ENCODE data around the gene ETV3. TPM values are rescaled to one million over a fixed set of nuclear protein-coding genes. Genes with fewer than 3 reads are reported as not detected.

Gene ETV3
- total RNA-seq, 1 donor, result 101 TPM

DNA sequence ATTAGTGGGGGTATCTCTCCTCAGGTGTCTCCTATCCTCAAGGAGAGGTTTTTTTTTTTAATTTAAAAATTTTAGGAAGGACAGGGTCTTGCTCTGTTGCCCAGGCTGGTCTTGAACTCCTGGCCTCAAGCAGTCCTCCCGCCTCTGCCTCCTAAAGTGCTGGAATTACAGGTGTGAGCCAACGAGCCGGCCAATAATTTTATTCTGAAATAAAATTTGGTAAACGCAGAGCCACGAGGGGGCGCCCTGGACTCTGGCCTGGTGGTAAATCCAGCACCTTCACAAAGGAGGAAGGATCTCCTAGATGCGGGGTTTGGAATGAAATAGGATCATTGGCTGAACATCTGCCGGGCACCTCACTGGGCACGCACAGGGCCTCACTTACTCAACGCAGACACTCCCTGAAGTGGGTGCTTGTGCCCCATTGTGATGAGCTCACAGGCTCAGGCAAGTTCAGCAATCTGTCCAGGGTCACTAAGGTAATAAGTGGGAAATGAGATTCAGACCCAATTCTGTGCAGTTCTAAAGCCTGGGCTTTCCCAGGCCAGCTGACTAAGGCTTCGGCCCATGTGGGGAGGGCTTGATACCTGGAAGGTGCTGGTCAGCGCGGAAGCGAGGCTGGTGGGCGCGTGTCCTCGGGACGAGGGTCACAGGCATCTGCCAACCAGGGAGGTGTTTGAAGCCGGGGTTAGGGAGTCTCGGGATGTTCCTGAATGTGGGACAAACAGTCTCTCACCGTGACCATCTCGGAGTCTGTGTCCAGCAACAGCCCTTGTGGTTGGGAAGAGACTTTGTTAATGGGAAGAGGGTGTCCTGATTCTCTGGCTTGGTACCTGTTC lies 32.7 kb upstream of the ETV3 start:
- Histone ChIP-seq H3K4me3 (ENCODE audit: low read length) (no peak overlapping the region), H3K4me1 (ENCODE audit: insufficient read depth, low read length) (no peaks in the 10 kb centered on the region), H3K27me3 (ENCODE audit: insufficient read depth, low read length) (peaks cover 3% of the 10 kb centered on the region), H3K9me3 (ENCODE audit: low read depth, low read length) (no peaks in the 10 kb centered on the region)

DNA sequence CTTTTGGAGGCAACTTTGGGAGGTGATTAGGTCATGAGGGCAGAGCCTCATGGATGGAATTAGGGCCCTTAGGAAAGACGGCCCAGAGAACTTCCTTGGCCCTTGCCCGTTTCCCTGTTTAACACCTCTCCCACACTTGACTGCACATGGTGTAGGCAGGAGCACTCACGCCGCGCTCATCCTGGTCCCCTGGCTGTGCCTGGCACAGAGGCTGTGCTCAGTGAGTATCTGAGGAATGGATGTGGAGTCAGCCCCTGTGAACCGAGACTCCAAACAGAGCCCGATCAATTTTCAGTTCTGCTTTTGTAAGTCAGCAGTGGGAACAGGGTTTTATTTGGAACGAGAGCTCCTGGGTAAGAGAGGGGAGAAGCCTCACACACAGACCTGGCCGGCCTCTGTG lies 29.8 kb upstream of the ETV3 start:
- no peaks in the 10 kb centered on the region for H3K4me1 ChIP-seq (ENCODE audit: insufficient read depth, low read length)
- no peaks in the 10 kb centered on the region for H3K9me3 ChIP-seq (ENCODE audit: low read depth, low read length)
- peaks cover 3% of the 10 kb centered on the region for H3K27me3 ChIP-seq (ENCODE audit: insufficient read depth, low read length)
- no peak overlapping the region for H3K4me3 ChIP-seq (ENCODE audit: low read length)

- Histone ChIP-seq H3K27me3 (ENCODE audit: insufficient read depth, low read length) (peaks cover 3% of the 10 kb centered on the region), H3K4me3 (ENCODE audit: low read length) (no peak overlapping the region), H3K4me1 (ENCODE audit: insufficient read depth, low read length) (no peaks in the 10 kb centered on the region), H3K9me3 (ENCODE audit: low read depth, low read length) (no peaks in the 10 kb centered on the region)
These were observed 29.2 kb upstream of the ETV3 start for GRCh38 chr1:157167437-157167836.

DNA sequence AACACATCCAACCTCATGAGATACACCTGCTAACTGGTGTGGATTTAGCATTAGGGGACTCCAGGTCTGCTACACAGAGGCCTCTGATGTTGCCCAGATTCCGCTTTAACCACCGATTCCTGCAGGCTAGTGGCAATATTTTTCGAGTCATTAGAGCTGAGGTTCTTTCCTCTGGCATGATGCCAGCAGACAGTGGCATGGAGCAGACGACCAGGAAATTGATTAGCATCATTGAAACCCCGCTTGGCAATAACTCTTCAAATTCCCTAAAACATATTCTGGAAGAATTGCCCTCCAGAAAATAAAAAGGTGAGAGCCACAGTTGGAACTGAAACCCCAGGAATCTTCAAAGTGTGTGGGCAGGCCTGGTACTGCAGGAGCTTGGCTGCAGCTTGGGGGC lies 28.4 kb upstream of the ETV3 start:
- Histone ChIP-seq H3K4me1 (ENCODE audit: insufficient read depth, low read length) (no peaks in the 10 kb centered on the region), H3K9me3 (ENCODE audit: low read depth, low read length) (no peaks in the 10 kb centered on the region), H3K4me3 (ENCODE audit: low read length) (no peak overlapping the region), H3K27me3 (ENCODE audit: insufficient read depth, low read length) (peaks cover 3% of the 10 kb centered on the region)

- Histone ChIP-seq H3K9me3 (ENCODE audit: low read depth, low read length) (no peaks in the 10 kb centered on the region), H3K4me1 (ENCODE audit: insufficient read depth, low read length) (no peaks in the 10 kb centered on the region), H3K27me3 (ENCODE audit: insufficient read depth, low read length) (no peaks in the 10 kb centered on the region), H3K4me3 (ENCODE audit: low read length) (no peak overlapping the region)
These were observed 25.3 kb upstream of the ETV3 start for GRCh38 chr1:157163273-157164127.

DNA sequence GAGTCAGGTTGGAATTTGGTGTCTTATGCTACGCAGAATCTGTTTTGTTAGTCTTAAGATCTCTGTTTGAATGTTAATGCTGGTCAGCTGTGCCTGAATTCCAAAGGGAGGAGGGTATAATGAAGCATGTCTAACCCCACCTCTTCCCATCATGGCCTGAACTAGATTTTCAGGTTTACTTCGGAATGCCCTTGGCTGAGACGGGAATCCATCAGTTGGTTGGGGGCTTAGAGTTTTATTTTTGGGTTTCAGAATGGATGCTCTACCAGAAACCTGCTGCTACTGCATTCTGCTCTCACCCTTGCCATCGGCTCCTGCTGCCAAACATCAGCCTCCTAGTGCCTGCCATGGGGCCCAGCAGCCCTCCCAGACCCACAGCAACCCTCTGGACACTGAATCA lies 24.1 kb upstream of the ETV3 start:
- Histone ChIP-seq H3K27me3 (ENCODE audit: insufficient read depth, low read length) (no peaks in the 10 kb centered on the region), H3K4me1 (ENCODE audit: insufficient read depth, low read length) (no peaks in the 10 kb centered on the region), H3K9me3 (ENCODE audit: low read depth, low read length) (no peaks in the 10 kb centered on the region), H3K4me3 (ENCODE audit: low read length) (no peak overlapping the region)

- Histone ChIP-seq H3K9me3 (ENCODE audit: low read depth, low read length) (no peaks in the 10 kb centered on the region), H3K4me3 (ENCODE audit: low read length) (no peak overlapping the region), H3K4me1 (ENCODE audit: insufficient read depth, low read length) (no peaks in the 10 kb centered on the region), H3K27me3 (ENCODE audit: insufficient read depth, low read length) (no peaks in the 10 kb centered on the region)
These were observed 23.7 kb upstream of the ETV3 start for GRCh38 chr1:157161901-157162300.

DNA sequence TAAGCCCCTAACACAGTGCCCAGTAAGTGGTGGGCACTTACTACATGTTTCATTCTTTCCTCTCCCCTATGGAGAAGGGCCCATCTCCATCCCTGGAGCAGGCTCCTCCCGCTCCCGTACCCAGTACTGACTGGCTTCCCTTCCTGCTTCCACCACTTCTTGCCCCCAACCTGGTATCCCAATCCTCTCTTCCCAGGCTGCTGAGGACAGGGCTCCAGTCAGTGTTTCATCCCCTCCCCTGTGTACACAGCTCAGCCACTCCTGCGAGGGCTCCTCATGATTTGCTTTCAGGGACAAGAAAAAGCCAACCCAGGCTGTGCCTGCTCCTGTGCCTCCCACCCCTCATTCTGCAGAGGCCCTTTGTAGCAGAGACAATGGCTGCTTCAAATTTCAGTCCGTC lies 20.8 kb upstream of the ETV3 start:
- no peak overlapping the region for H3K4me3 ChIP-seq (ENCODE audit: low read length)
- peaks cover 22% of the 10 kb centered on the region for H3K4me1 ChIP-seq (ENCODE audit: insufficient read depth, low read length)
- no peaks in the 10 kb centered on the region for H3K9me3 ChIP-seq (ENCODE audit: low read depth, low read length)
- no peaks in the 10 kb centered on the region for H3K27me3 ChIP-seq (ENCODE audit: insufficient read depth, low read length)

- Histone ChIP-seq H3K4me3 (ENCODE audit: low read length) (no peak overlapping the region), H3K9me3 (ENCODE audit: low read depth, low read length) (no peaks in the 10 kb centered on the region), H3K4me1 (ENCODE audit: insufficient read depth, low read length) (peaks cover 24% of the 10 kb centered on the region)
These were observed 19.5 kb upstream of the ETV3 start for GRCh38 chr1:157157501-157158190.

DNA sequence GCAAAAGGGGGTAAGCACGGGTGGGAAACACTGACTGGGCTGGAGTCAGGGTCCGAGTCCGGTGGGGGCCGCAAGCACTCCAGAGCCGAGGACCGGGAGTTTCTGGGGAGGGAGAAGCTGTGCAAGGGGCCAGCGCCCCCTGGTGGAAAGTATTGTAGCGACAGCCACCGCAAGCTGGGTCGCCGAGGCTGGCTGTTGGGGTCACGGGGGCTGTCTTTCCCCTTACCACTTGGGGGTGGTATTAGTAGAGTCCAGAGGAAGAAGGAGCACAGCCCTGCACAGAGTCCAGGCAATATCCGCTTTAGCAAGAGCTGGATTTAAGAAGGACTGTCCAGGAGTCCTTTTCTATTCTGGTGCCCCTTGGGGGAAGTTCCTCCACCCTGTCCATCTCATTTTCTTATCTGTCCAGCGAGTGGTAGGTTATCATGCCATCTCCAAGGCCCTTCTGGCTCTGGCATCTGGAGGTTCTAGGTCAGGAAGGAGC lies 17.9 kb upstream of the ETV3 start:
- Histone ChIP-seq H3K9me3 (ENCODE audit: low read depth, low read length) (no peaks in the 10 kb centered on the region), H3K27me3 (ENCODE audit: insufficient read depth, low read length) (no peaks in the 10 kb centered on the region), H3K4me1 (ENCODE audit: insufficient read depth, low read length) (peaks cover 24% of the 10 kb centered on the region), H3K4me3 (ENCODE audit: low read length) (no peak overlapping the region)

More at GRCh38 chr1:157157501-157158190, 19.5 kb upstream of the ETV3 start:
- H3K27me3 ChIP-seq (ENCODE audit: insufficient read depth, low read length), result no peaks in the 10 kb centered on the region

DNA sequence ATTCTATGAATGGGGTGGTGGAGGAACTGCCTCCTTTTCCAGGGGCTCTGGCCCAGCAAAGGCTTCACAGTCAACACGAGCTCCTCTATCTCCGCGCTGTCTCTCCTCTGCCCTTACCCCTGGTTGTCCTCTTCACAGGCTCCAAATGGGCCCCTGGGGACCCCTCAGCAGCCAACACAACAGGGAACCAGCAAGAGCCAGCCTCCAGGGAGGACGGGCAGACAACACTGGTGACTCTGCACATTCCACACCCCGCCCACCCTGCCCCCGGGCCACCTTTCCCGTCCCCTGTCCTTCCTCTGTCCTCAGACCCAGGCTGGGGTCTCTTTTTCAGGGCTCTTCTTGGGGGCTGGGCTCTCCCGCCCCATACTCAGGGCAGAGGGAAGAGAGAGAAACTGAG lies 17.5 kb upstream of the ETV3 start:
- no peak overlapping the region for H3K4me3 ChIP-seq (ENCODE audit: low read length)
- no peaks in the 10 kb centered on the region for H3K27me3 ChIP-seq (ENCODE audit: insufficient read depth, low read length)
- no peaks in the 10 kb centered on the region for H3K9me3 ChIP-seq (ENCODE audit: low read depth, low read length)
- peaks cover 24% of the 10 kb centered on the region for H3K4me1 ChIP-seq (ENCODE audit: insufficient read depth, low read length)

DNA sequence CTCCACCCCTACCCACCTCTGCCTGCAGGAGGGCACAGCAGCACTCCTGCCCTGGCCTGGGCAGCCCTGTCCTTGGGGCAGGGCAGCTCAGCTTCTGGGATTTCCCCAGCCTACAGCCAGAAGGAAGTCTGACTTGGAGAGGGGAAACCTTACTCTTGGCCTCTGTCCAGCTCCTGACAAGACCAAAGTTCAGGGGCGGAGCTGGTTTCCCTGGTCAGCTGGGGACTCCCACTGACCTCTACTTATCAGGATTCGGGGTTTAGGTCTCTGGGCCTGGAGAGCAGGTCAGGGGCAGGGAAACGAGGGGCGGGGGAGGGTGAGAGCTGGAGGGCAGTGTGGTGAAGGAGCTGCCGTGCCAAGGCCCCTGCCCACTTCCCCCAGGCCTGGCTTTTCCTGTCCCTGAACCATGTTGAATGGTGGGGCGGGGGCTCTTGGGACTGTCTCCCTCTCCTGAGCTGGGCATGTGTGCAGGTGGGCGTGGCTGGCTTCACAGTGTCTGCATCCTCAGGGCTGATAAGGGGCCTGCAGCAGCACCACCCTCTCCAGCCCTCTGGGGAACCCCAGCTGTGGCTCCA lies 16.8 kb upstream of the ETV3 start:
- H3K4me3 ChIP-seq (ENCODE audit: low read length), result no peak overlapping the region

DNA sequence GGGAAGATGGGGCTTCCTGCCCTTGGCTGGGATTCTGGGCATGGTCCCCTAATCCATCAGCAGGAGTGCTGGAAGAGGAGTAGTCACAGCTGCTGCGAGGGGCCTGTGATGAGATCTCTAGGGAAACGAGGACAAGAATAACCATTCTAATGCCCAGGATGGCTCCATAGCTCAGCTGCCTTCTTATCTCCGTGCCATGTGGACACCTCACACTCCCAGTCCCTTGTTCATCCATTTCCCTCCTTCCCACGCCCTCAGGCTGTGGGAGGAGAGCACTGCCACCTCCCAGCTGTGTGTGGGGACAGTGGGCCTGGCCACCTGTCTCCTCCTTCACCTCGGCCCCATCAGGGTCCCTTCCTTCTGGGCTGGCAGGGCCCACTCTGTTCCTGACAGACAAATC lies 16.1 kb upstream of the ETV3 start:
- Histone ChIP-seq H3K4me3 (ENCODE audit: low read length) (no peak overlapping the region), H3K9me3 (ENCODE audit: low read depth, low read length) (no peaks in the 10 kb centered on the region), H3K27me3 (ENCODE audit: insufficient read depth, low read length) (no peaks in the 10 kb centered on the region), H3K4me1 (ENCODE audit: insufficient read depth, low read length) (peaks cover 24% of the 10 kb centered on the region)

More for the DNA sequence above, 16.8 kb upstream of the ETV3 start:
- Histone ChIP-seq H3K4me1 (ENCODE audit: insufficient read depth, low read length) (peaks cover 24% of the 10 kb centered on the region), H3K9me3 (ENCODE audit: low read depth, low read length) (no peaks in the 10 kb centered on the region), H3K27me3 (ENCODE audit: insufficient read depth, low read length) (no peaks in the 10 kb centered on the region)

GRCh38 chr1:157153746-157154145 lies 15.6 kb upstream of the ETV3 start:
- Histone ChIP-seq H3K27me3 (ENCODE audit: insufficient read depth, low read length) (no peaks in the 10 kb centered on the region), H3K9me3 (ENCODE audit: low read depth, low read length) (no peaks in the 10 kb centered on the region), H3K4me3 (ENCODE audit: low read length) (no peak overlapping the region), H3K4me1 (ENCODE audit: insufficient read depth, low read length) (peaks cover 25% of the 10 kb centered on the region)

- peaks cover 35% of the 10 kb centered on the region for H3K4me1 ChIP-seq (ENCODE audit: insufficient read depth, low read length)
- H3K27me3 ChIP-seq (ENCODE audit: insufficient read depth, low read length), result no peaks in the 10 kb centered on the region
- no peak overlapping the region for H3K4me3 ChIP-seq (ENCODE audit: low read length)
- no peaks in the 10 kb centered on the region for H3K9me3 ChIP-seq (ENCODE audit: low read depth, low read length)
These were observed 14.3 kb upstream of the ETV3 start for GRCh38 chr1:157152510-157152909.
